Neural progenitor cell (in vitro differentiated cells): ENCODE data around the gene TRIM15. TPM values are rescaled to one million over a fixed set of nuclear protein-coding genes. Genes with fewer than 3 reads are reported as not detected.

Experiments used
- DNase-seq: peaks from one replicate; pipeline ENCODE4 v3.0.0-alpha.2; 2016; ENCODE audit warnings: low spot score
- H2AFZ ChIP-seq: fragments of 200-600 bp; sonication (generic); replicated peaks from 2 replicates; pipeline ENCODE4 v1.6.1; 2016; ENCODE audit warnings: antibody characterized with exemption
- H3F3A ChIP-seq: fragments of 200-600 bp; sonication (generic); 2 replicates; pipeline ENCODE4 v1.6.1; 2016; ENCODE audit warnings: antibody characterized with exemption, low read depth
- H3K27ac ChIP-seq: fragments of 200-600 bp; sonication (generic); 2 replicates; pipeline ENCODE4 v1.5.1; 2016; ENCODE audit warnings: mild to moderate bottlenecking
- H3K27me3 ChIP-seq: fragments of 200-600 bp; sonication (generic); 2 replicates; pipeline ENCODE4 v1.6.1; 2016; ENCODE audit warnings: mild to moderate bottlenecking, moderate library complexity
- H3K36me3 ChIP-seq: fragments of 200-600 bp; sonication (generic); 2 replicates; pipeline ENCODE4 v1.5.1; 2016
- H3K4me1 ChIP-seq: fragments of 200-600 bp; sonication (generic); 2 replicates; pipeline ENCODE4 v1.6.1; 2016; ENCODE audit warnings: mixed run types
- H3K4me2 ChIP-seq: fragments of 200-600 bp; sonication (generic); 2 replicates; pipeline ENCODE4 v1.6.1; 2016
- H3K4me3 ChIP-seq: fragments of 200-600 bp; sonication (generic); 2 replicates; pipeline ENCODE4 v1.5.1; 2016
- H3K79me2 ChIP-seq: fragments of 200-600 bp; sonication (generic); 2 replicates; pipeline ENCODE4 v1.6.1; 2016; ENCODE audit warnings: low read depth
- H3K9ac ChIP-seq: fragments of 200-600 bp; sonication (generic); 2 replicates; pipeline ENCODE4 v1.6.1; 2016
- H3K9me3 ChIP-seq: fragments of 200-600 bp; sonication (generic); 2 replicates; pipeline ENCODE4 v1.5.1; 2016; ENCODE audit warnings: low read depth
- H4K20me1 ChIP-seq: fragments of 200-600 bp; sonication (generic); 2 replicates; pipeline ENCODE4 v1.6.1; 2016; ENCODE audit warnings: low read depth
- H3K27ac Mint-ChIP-seq: 3 replicates; pipeline ENCODE4 v1.8.0; 2021; ENCODE audit warnings: mixed read lengths
- H3K27me3 Mint-ChIP-seq: 2 replicates; pipeline ENCODE4 v1.8.0; 2022; ENCODE audit warnings: low read depth, mild to moderate bottlenecking, inconsistent platforms, moderate library complexity, mixed read lengths; ENCODE audit not compliant: insufficient read depth
- H3K36me3 Mint-ChIP-seq: 3 replicates; pipeline ENCODE4 v1.8.0; 2021; ENCODE audit warnings: mixed read lengths
- H3K4me1 Mint-ChIP-seq: 3 replicates; pipeline ENCODE4 v1.8.0; 2021; ENCODE audit warnings: mixed read lengths
- H3K4me3 Mint-ChIP-seq: 3 replicates; pipeline ENCODE4 v1.8.0; 2021; ENCODE audit warnings: mild to moderate bottlenecking, moderate library complexity, mixed read lengths
- H3K9me3 Mint-ChIP-seq: 3 replicates; pipeline ENCODE4 v1.8.0; 2020; ENCODE audit warnings: mixed read lengths
- EZH2 ChIP-seq: fragments of 200-600 bp; sonication (generic); IDR thresholded peaks from 2 replicates; pipeline ENCODE4 v1.6.1; 2017; ENCODE audit warnings: antibody characterized with exemption, mild to moderate bottlenecking, moderate library complexity
- EZH2phosphoT487 ChIP-seq: fragments of 200-600 bp; sonication (generic); IDR thresholded peaks from 2 replicates; pipeline ENCODE4 v1.6.1; 2017; ENCODE audit warnings: antibody characterized with exemption
- total RNA-seq: library from RNA; depleted of rRNA; stranded (reverse); fragments of >200 nt; gene quantifications from 2 replicates; pipeline ENCODE4 v1.2.3, GENCODE V29; 2015; ENCODE audit warnings: low replicate concordance
- TF ChIP-seq, protein P1 (sequence below): fragments of 200-600 bp; sonication (generic); IDR thresholded peaks from 2 replicates; pipeline ENCODE4 v1.5.1; 2017; ENCODE audit warnings: antibody characterized with exemption, mild to moderate bottlenecking

TRIM15 gene
- total RNA-seq, 1 donor from 2014 or later: not detected

DNA sequence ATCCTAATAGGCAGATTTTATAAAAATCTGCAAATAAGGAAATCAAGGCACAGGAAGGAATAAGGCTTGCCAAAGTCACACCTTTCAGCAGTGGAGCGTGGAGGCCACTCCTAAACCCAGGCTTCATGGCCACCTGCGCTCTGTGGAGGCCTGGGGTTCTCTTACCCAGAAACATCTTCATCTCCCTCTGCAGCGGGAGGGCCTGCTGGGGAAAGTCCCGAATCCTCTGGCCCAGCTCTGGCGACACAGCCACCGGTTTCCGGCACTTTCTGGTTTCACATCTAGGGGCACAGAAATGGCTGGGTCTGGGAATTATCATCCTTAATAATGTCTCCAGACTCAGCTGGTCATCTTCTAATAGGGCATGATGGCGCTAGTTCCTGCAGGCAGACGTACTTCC is 6.6 kb upstream of the TRIM15 start:
- H2AFZ ChIP-seq: no peak overlapping the region
- Mint-ChIP-seq H3K9me3 (no peaks in the 10 kb centered on the region), H3K4me1 (no peaks in the 10 kb centered on the region), H3K36me3 (no peaks in the 10 kb centered on the region), H3K4me3 (no peak overlapping the region), H3K27me3 (peaks cover 6% of the 10 kb centered on the region), H3K27ac (no peak overlapping the region)
- H4K20me1 ChIP-seq: no peaks in the 10 kb centered on the region
- no peaks in the 10 kb centered on the region for H3K9me3 ChIP-seq
- no peaks in the 10 kb centered on the region for H3K79me2 ChIP-seq
- no peak overlapping the region for H3K9ac ChIP-seq
- no peaks in the 10 kb centered on the region for H3F3A ChIP-seq
- peaks cover 31% of the 10 kb centered on the region for H3K27me3 ChIP-seq
- no peaks in the 10 kb centered on the region for H3K36me3 ChIP-seq
- no peak for DNase-seq
- H3K4me3 ChIP-seq: no peak overlapping the region
- TF ChIP-seq EZH2phosphoT487: no peak
- TF ChIP-seq, protein P1, sequence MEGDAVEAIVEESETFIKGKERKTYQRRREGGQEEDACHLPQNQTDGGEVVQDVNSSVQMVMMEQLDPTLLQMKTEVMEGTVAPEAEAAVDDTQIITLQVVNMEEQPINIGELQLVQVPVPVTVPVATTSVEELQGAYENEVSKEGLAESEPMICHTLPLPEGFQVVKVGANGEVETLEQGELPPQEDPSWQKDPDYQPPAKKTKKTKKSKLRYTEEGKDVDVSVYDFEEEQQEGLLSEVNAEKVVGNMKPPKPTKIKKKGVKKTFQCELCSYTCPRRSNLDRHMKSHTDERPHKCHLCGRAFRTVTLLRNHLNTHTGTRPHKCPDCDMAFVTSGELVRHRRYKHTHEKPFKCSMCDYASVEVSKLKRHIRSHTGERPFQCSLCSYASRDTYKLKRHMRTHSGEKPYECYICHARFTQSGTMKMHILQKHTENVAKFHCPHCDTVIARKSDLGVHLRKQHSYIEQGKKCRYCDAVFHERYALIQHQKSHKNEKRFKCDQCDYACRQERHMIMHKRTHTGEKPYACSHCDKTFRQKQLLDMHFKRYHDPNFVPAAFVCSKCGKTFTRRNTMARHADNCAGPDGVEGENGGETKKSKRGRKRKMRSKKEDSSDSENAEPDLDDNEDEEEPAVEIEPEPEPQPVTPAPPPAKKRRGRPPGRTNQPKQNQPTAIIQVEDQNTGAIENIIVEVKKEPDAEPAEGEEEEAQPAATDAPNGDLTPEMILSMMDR: no peak
- no peak for TF ChIP-seq EZH2
- H3K27ac ChIP-seq: no peak overlapping the region
- no peaks in the 10 kb centered on the region for H3K4me1 ChIP-seq
- no peak overlapping the region for H3K4me2 ChIP-seq

DNA sequence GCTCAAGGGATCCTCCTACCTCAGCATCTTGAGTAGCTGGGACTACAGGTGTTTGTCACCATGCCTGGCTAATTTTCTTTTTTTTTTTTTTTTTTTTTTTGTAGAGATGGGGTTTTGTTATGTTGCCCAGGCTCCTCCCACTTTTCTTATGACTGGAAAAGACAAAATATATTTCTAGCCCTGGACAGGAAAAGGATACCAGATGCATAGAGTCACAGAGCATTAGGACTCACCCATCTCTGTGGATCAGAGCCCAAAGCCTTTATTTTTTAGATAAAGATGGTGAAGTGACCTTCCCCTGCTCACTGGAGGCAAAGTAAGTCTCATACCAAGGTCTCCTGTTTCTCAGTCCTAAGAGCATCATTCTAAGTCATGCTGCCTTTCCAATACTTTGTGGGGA is 5.8 kb upstream of the TRIM15 start:
- Histone ChIP-seq H3K9me3 (no peaks in the 10 kb centered on the region), H3K27me3 (peaks cover 31% of the 10 kb centered on the region), H3K79me2 (no peaks in the 10 kb centered on the region), H3K9ac (no peak overlapping the region), H3K4me2 (no peak overlapping the region), H3F3A (no peaks in the 10 kb centered on the region), H3K4me1 (no peaks in the 10 kb centered on the region), H2AFZ (no peak overlapping the region), H3K27ac (no peak overlapping the region), H3K4me3 (no peak overlapping the region), H3K36me3 (no peaks in the 10 kb centered on the region), H4K20me1 (no peaks in the 10 kb centered on the region)
- no peak overlapping the region for H3K4me3 Mint-ChIP-seq
- no peaks in the 10 kb centered on the region for H3K9me3 Mint-ChIP-seq
- no peaks in the 10 kb centered on the region for H3K4me1 Mint-ChIP-seq
- no peaks in the 10 kb centered on the region for H3K36me3 Mint-ChIP-seq
- TF ChIP-seq, protein P1: no peak
- no peak for TF ChIP-seq EZH2
- no peak for DNase-seq
- peaks cover 6% of the 10 kb centered on the region for H3K27me3 Mint-ChIP-seq
- H3K27ac Mint-ChIP-seq: no peak overlapping the region

DNA sequence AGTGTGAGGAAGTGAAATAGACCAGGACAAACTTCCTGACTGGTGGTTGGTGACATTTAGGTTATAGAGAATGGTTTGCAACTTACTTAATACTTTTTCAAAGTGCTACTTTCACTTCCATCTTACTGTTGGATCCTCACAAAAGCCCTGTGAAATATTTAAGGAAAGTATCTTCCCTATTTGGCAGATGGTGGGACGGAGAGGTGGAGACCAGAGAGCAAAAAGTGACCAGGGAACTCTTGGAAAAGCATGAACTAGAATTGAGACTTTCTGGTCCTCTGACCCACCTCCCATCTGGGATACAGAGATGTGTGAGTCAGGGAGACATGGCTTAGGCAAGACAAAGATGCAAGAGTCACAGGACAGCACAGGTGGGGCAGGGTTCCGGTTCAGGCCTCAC is 5.3 kb upstream of the TRIM15 start:
- Mint-ChIP-seq H3K27me3 (peaks cover 6% of the 10 kb centered on the region), H3K4me3 (no peak overlapping the region), H3K9me3 (no peaks in the 10 kb centered on the region), H3K4me1 (no peaks in the 10 kb centered on the region), H3K27ac (no peak overlapping the region), H3K36me3 (no peaks in the 10 kb centered on the region)
- Histone ChIP-seq H3K4me3 (no peak overlapping the region), H3F3A (no peaks in the 10 kb centered on the region), H3K9me3 (no peaks in the 10 kb centered on the region), H3K9ac (no peak overlapping the region), H3K4me1 (no peaks in the 10 kb centered on the region), H3K36me3 (no peaks in the 10 kb centered on the region), H3K27me3 (peaks cover 31% of the 10 kb centered on the region), H2AFZ (no peak overlapping the region), H3K4me2 (no peak overlapping the region), H4K20me1 (no peaks in the 10 kb centered on the region), H3K27ac (no peak overlapping the region), H3K79me2 (no peaks in the 10 kb centered on the region)
- no peak for DNase-seq
- TF ChIP-seq, protein P1: no peak
- TF ChIP-seq EZH2phosphoT487 (no peak), EZH2 (no peak)
